NCI-H774 (cell line): ENCODE measurements around the gene ENDOD1.

Source experiments
- DNase-seq: peaks from one replicate; lab custom pipeline; 2025; lab: John Stamatoyannopoulos, UW

ENDOD1 gene

GRCh38 chr11:95076416-95076815 is 13.2 kb upstream of the ENDOD1 start:
- DNase-seq = peak; percentile 6

- DNase-seq = no peak
Observed at GRCh38 chr11:95076981-95077380, 12.7 kb upstream of the ENDOD1 start.

GRCh38 chr11:95078526-95078925 is 11.1 kb upstream of the ENDOD1 start:
- no peak for DNase-seq

- DNase-seq = no peak
Observed at GRCh38 chr11:95081010-95081409, 8.6 kb upstream of the ENDOD1 start.

- no peak for DNase-seq
Observed at GRCh38 chr11:95081412-95081811, 8.2 kb upstream of the ENDOD1 start.

GRCh38 chr11:95082576-95083001 is 7.1 kb upstream of the ENDOD1 start:
- no peak for DNase-seq

GRCh38 chr11:95084509-95084908 is 5.1 kb upstream of the ENDOD1 start:
- no peak for DNase-seq

GRCh38 chr11:95085117-95085816 is 4.4 kb upstream of the ENDOD1 start:
- no peak for DNase-seq

- no peak for DNase-seq
Observed at GRCh38 chr11:95086151-95086550, 3.5 kb upstream of the ENDOD1 start.

GRCh38 chr11:95086836-95087570 is 2.6 kb upstream of the ENDOD1 start:
- no peak for DNase-seq

GRCh38 chr11:95088946-95089619 is 563 bp upstream of the ENDOD1 start:
- DNase-seq = no peak

- DNase-seq = no peak
Observed at GRCh38 chr11:95091663-95092180, 2.1 kb downstream of the ENDOD1 start.

- DNase-seq = no peak
Observed at GRCh38 chr11:95092549-95093324, 3.1 kb downstream of the ENDOD1 start.

GRCh38 chr11:95093548-95093947 is 3.9 kb downstream of the ENDOD1 start:
- DNase-seq = no peak

GRCh38 chr11:95095858-95096587 is 6.4 kb downstream of the ENDOD1 start:
- DNase-seq = no peak

GRCh38 chr11:95097209-95097608 is 7.6 kb downstream of the ENDOD1 start:
- DNase-seq = no peak

- no peak for DNase-seq
Observed at GRCh38 chr11:95098826-95099225, 9.2 kb downstream of the ENDOD1 start.

GRCh38 chr11:95100191-95100648 is 10.6 kb downstream of the ENDOD1 start:
- no peak for DNase-seq

GRCh38 chr11:95100856-95101507 is 11.3 kb downstream of the ENDOD1 start:
- DNase-seq = no peak

- DNase-seq = no peak
Observed at GRCh38 chr11:95101935-95102334, 12.3 kb downstream of the ENDOD1 start.

- no peak for DNase-seq
Observed at GRCh38 chr11:95102733-95103132, 13.1 kb downstream of the ENDOD1 start.
